ENCODE measurements around the gene A2M. TPM values are rescaled to one million over a fixed set of nuclear protein-coding genes. Genes with fewer than 3 reads are reported as not detected.

A2M gene
- total and polyA plus RNA-seq, 10 donors = 28.9 to 975 (median 409) TPM

DNA sequence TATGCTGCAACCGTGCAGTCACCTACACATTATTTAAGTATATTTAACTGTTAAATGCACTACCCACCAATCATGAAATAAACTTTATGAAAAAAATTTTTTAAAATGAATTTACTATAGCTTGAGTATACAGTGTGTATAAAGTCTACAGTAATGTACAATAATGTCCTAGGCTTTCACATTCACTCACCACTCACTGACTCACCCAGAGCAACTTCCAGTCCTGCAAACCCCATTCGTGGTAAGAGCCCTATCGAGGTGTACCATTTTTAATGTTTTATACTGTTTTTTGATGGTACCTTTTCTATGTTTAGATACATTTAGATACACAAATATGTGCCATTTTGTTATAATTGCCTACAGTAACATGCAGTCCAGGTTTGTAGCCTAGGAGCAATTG is 78.3 kb downstream of the A2M start:
- Histone ChIP-seq H3K4me1 (peaks cover 0 to 20% (median 1%) of the 10 kb centered on the region in 6 donors), H3K27ac (no peak overlapping the region), H3K9me3 (peaks cover 0 to 5% (median 0%) of the 10 kb centered on the region in 8 donors), H3K4me3 (no peak overlapping the region), H3K36me3 (no peaks in the 10 kb centered on the region), H3K27me3 (replicated peaks in 1 of 7) (no peaks in the 10 kb centered on the region)
- no peak for DNase-seq
- intact Hi-C loops (cut with DNase I; ENCODE audit: low total_unique reads) = loop anchor here (5.0 kb wide), 3 partner anchors 85 to 490 kb away; no protein-coding TSS in a partner anchor
- WGBS, 5 donors = 79 to 92% (median 90%) methylated on average over 3 of the region's 3 CpGs
- no peak for TF ChIP-seq POLR2A (IDR thresholded peaks at IDR 0.05)
- TF ChIP-seq, protein P1, sequence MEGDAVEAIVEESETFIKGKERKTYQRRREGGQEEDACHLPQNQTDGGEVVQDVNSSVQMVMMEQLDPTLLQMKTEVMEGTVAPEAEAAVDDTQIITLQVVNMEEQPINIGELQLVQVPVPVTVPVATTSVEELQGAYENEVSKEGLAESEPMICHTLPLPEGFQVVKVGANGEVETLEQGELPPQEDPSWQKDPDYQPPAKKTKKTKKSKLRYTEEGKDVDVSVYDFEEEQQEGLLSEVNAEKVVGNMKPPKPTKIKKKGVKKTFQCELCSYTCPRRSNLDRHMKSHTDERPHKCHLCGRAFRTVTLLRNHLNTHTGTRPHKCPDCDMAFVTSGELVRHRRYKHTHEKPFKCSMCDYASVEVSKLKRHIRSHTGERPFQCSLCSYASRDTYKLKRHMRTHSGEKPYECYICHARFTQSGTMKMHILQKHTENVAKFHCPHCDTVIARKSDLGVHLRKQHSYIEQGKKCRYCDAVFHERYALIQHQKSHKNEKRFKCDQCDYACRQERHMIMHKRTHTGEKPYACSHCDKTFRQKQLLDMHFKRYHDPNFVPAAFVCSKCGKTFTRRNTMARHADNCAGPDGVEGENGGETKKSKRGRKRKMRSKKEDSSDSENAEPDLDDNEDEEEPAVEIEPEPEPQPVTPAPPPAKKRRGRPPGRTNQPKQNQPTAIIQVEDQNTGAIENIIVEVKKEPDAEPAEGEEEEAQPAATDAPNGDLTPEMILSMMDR (IDR thresholded peaks at IDR 0.05 in 8 of 11, conservative IDR thresholded peaks at IDR 0.05 in 3 of 11) = no peak
- no peak for TF ChIP-seq POLR2AphosphoS5 (IDR thresholded peaks at IDR 0.05)

DNA sequence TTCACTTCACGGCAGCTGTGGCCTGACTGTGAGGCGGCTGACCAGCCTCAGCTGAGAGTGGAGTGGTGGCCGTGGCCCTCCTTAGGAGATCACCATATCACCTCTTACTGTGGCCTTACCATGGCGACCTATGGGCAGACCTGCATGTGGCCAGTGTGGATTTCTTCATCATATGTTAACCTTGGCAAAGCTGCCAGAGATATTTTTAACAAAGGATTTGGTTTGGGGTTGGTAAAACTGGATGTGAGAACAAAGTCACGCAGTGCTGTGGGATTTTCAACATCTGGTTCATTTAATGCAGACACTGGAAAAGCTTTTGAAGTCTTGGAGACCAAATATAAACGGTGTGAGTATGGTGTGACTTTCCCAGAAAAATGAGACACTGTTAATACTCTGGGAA is 79.5 kb downstream of the A2M start:
- Histone ChIP-seq H3K27ac (no peak overlapping the region), H3K4me1 (peaks cover 0 to 20% (median 1%) of the 10 kb centered on the region in 6 donors), H3K9me3 (peaks cover 0 to 5% (median 0%) of the 10 kb centered on the region in 8 donors), H3K36me3 (no peaks in the 10 kb centered on the region), H3K4me3 (no peak overlapping the region), H3K27me3 (replicated peaks in 1 of 7) (no peaks in the 10 kb centered on the region)
- TF ChIP-seq POLR2AphosphoS5 (IDR thresholded peaks at IDR 0.05) = no peak
- TF ChIP-seq POLR2A (IDR thresholded peaks at IDR 0.05) = no peak
- TF ChIP-seq, protein P1 (IDR thresholded peaks at IDR 0.05 in 8 of 11, conservative IDR thresholded peaks at IDR 0.05 in 3 of 11) = no peak
- 83 to 91% (median 85%) methylated on average over 6 of the region's 6 CpGs for WGBS, 5 donors
- DNase-seq = no peak
- intact Hi-C loops (cut with DNase I; ENCODE audit: low total_unique reads) = loop anchor here (5.0 kb wide), 3 partner anchors 84 to 489 kb away; no protein-coding TSS in a partner anchor

DNA sequence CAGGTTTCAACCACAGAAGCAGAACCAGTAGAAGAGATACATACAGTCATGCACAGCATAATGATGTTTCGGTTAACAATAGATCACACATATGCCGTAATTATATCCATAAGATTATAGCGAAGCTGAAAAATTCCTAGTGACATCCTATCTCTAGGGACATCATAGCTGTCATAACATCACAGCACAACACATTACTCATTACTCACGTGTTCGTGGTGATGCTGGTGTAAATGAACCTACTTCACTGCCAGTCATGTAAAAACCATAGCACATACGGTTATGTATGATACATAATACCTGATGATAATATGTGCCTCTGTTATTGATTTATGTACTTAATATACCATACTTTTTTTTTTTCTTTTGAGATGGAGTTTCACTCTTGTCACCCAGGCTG is 81.6 kb downstream of the A2M start:
- WGBS, 5 donors = 92 to 99% (median 96%) methylated on average over 6 of the region's 6 CpGs

DNA sequence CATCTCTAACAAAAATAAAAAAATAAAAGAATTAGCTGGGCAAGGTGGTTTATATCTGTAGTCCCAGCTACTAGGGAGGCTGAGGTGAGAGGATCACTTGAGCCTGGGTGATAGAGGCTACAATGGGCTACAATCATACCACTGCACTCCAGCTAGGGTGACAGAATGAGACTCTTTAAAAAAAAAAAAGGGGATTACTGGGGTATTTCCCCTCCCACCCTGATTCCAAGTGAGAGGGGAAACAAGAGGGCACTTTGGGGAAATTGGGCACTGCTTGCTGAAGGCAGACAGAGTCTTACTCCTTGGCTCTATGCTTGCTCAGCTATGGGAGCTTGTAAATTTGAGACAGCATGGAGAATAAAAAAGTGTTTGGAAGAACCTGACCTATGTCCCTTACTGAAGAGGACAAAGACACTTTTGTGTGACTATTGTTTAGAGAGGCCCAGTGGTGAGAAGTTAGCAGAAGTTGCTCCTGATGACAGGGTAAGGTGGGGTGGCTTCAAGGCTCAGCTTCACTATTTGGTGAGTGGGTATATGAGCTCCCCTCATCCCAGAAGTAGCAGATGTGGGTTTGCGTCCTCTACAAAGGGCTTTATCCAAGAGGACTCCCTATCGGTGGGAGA is 82.3 kb downstream of the A2M start:
- Histone ChIP-seq H3K9me3 (peaks cover 0 to 5% (median 0%) of the 10 kb centered on the region in 8 donors), H3K36me3 (no peaks in the 10 kb centered on the region), H3K4me3 (no peak overlapping the region), H3K27me3 (replicated peaks in 1 of 7) (no peaks in the 10 kb centered on the region), H3K27ac (no peak overlapping the region), H3K4me1 (peaks cover 0 to under 1% (median 0%) of the 10 kb centered on the region in 6 donors)
- no peak for DNase-seq
- TF ChIP-seq POLR2AphosphoS5 (IDR thresholded peaks at IDR 0.05) = no peak
- TF ChIP-seq, protein P1 (IDR thresholded peaks at IDR 0.05 in 8 of 11, conservative IDR thresholded peaks at IDR 0.05 in 3 of 11) = no peak
- no peak for TF ChIP-seq POLR2A (IDR thresholded peaks at IDR 0.05)
- 94 to 97% (median 96%) methylated on average over 2 of the region's 2 CpGs for WGBS, 5 donors
- intact Hi-C loops (cut with DNase I; ENCODE audit: low total_unique reads) = no loop called here

More for the DNA sequence above, 81.6 kb downstream of the A2M start:
- intact Hi-C loops (cut with DNase I; ENCODE audit: low total_unique reads) = no loop called here
- Histone ChIP-seq H3K9me3 (peaks cover 0 to 5% (median 0%) of the 10 kb centered on the region in 8 donors), H3K4me3 (no peak overlapping the region), H3K27ac (no peak overlapping the region), H3K27me3 (replicated peaks in 1 of 7) (no peaks in the 10 kb centered on the region), H3K36me3 (no peaks in the 10 kb centered on the region), H3K4me1 (peaks cover 0 to 7% (median under 1%) of the 10 kb centered on the region in 6 donors)
- no peak for DNase-seq
- TF ChIP-seq POLR2AphosphoS5 (IDR thresholded peaks at IDR 0.05) (no peak), POLR2A (IDR thresholded peaks at IDR 0.05) (no peak)
- TF ChIP-seq, protein P1 (IDR thresholded peaks at IDR 0.05 in 8 of 11, conservative IDR thresholded peaks at IDR 0.05 in 3 of 11) = no peak

Measured in spleen (tissue), 11 donors.